Stimulated activated CD4-positive, alpha-beta T cell treated with anti-CD3 and anti-CD28 coated beads, TNF-alpha, amount 100 ng/mL, for 1 hour (primary cell): ENCODE data around the gene AGRN.
"Not testable (repeated sequence)": the region's sequence is repeated elsewhere in the genome, so short reads cannot be mapped to it uniquely, and the experiment has no call there.

Experiments used
- DNase-seq, 3 donors: peaks; one replicate each; pipeline ENCODE4 v3.0.0-alpha.2; 2020; ENCODE audit warnings: low read depth in 3 of 3, low spot score in 1 of 3

AGRN gene

DNA sequence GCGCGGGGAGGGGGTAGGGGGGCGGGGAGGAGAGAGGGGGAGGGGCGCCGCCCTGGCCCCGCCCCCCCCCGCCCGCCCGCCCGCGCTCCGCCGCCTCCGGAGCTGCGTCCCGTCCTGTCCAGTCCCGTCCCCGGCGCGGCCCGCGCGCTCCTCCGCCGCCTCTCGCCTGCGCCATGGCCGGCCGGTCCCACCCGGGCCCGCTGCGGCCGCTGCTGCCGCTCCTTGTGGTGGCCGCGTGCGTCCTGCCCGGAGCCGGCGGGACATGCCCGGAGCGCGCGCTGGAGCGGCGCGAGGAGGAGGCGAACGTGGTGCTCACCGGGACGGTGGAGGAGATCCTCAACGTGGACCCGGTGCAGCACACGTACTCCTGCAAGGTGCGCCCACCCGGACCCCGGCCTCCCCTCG is at the start of gene AGRN:
Gene AGRN (plus strand): TSS at position 121 of the 405 bp plus-strand sequence. CDS start 53 bp downstream, at position 174.
- no peak for DNase-seq

DNA sequence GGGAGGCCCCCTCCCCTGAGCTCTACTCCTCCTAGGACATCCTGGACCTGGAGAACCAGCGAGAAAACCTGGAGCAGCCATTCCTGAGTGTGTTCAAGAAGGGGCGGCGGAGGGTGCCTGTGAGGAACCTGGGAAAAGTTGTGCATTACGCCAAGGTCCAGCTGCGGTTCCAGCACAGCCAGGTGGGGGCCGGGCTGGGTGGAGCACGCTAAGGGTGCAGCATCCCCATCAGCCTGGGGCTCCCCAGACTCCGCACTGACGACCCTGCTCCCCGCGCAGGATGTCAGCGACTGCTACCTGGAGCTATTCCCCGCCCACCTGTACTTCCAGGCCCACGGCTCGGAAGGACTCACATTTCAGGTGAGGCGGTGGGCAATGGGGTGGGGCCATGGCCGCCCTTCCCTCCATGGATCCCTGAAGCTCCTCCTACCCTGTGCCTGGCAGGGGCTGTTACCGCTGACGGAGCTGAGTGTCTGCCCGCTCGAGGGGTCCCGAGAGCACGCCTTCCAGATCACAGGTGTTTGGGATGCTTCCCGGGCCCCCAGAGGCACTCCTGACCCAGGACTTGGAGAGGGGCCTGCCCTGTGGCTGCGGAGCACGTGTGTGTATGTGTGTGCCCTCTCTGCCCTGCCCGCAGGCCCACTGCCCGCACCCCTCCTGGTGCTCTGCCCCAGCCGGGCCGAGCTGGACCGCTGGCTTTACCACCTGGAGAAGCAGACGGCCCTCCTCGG is 49.5 kb upstream of the AGRN start:
- no peak for DNase-seq

DNA sequence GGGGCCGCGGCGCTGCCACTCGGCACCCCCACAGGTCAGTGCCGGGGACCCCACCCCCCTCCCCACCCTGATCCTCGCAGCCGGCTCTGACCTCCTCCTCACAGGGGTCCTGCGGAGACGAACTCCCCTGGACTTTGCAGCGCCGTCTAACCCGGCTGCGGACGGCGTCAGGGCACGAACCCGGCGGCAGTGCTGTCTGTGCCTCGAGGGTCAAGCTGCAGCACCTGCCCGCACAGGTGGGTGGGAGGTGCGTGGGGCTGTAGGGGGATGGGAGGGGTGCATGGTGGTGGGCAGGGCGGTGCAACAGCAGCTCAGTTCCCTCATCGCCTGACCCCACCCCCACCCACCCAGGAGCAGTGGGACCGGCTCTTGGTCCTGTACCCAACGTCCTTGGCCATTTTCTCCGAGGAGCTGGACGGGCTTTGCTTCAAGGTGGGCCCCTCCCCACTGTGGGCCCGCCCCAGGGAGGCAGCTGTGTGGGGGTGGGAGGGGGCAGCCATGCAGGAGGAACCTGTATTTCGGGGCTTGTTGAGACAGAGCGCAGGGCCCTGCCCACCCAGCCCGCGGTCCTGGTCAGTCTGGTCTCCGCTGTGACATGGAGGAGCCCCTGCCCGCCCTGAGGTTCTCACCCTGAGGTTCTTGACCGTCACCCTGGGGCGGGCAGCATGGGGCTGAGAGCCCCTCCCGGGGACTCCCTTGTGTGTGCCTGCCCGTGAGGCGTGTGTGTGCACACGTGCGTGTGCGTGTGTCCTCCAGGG is 48.8 kb upstream of the AGRN start:
- no peak for DNase-seq

DNA sequence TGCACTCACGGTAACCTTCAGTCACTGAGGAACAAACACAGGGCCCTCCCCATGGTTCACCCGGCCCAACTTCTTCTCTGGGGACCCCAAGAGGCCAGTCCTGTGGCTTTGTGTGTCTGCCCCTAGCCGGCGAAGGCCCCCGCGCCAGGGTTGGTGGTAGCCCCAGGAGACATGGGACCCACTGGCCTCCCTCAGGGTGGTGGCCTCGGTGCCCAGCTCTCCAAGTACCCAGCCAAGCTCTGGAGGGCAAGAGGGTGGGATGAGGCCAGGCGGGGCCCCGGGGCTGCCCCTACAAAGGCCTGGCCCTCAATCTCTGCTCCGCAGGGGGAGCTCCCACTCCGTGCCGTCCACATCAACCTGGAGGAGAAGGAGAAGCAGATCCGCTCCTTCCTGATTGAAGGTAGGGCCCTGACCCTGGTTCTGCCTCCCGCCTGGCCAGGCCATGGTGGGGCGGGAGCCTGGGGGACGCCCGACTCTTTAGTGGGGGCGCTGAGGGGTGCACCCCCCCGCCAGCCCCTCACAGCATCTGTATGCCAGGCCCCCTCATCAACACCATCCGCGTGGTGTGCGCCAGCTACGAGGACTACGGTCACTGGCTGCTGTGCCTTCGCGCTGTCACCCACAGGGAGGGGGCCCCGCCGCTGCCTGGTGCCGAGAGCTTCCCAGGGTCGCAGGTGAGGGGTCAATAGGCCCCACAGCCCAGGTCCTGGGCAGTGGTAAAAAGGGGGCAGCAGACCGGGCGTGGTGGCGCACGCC is 48.0 kb upstream of the AGRN start:
- DNase-seq, result no peak

DNA sequence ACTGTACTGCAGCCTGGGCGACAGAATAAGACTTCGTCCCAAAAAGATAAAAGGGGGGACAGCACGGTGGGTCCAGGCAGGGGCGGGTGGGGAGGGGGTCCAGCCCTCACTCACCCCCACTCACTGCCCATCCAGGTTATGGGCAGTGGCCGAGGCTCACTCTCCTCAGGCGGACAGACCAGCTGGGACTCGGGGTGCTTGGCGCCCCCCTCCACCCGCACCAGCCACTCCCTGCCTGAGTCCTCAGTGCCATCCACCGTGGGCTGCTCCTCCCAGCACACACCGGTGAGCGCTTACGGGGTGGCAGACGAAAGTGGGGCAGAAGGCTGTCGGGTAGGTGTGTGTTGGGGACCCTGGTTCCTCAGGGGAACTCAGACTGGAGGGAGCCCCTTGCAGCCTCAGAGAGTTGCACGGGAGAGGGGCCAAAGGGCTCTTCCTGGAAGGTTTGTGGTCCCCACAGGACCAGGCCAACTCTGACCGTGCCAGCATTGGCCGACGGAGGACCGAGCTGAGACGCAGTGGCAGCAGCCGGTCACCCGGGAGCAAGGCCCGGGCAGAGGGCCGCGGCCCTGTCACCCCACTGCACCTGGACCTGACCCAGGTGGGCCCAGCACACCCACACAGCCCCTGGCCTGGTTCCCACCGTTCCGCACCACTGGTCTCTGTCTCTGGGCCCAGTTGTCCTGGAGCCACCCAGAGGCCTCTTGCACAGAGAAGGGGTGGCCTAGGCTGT is 47.0 kb upstream of the AGRN start:
- no peak for DNase-seq

DNA sequence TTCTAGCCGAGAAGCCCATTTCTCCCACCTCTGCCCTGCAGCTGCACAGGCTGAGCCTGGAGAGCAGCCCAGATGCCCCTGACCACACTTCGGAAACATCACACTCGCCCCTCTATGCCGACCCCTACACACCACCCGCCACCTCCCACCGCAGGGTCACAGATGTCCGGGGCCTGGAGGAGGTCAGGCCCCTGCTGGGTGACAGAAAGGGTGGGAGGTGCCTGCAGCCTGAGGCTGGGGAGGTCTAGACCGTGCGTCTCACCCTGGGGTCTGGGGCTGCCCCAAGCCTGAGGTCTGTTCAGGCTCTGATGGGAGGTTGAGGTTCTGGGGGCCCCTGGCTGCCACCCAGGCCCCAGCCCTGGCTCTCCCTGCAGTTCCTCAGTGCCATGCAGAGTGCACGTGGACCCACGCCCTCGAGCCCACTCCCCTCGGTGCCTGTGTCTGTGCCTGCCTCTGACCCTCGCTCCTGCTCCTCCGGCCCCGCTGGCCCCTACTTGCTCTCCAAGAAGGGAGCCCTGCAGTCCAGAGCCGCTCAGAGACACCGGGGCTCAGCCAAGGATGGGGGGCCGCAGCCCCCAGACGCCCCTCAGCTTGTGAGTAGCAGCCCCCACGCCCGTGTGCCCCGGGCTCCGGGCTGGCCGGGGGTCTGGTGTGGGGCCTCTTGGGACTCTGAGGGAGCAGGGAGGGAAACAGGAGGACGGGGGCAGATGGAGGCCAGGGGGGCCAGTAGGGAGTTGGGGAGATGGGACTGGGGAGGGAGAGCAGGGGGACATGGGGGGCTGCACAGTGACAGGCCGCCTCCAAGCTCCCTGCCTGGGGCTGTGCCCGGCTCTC is 46.2 kb upstream of the AGRN start:
- no peak for DNase-seq

DNA sequence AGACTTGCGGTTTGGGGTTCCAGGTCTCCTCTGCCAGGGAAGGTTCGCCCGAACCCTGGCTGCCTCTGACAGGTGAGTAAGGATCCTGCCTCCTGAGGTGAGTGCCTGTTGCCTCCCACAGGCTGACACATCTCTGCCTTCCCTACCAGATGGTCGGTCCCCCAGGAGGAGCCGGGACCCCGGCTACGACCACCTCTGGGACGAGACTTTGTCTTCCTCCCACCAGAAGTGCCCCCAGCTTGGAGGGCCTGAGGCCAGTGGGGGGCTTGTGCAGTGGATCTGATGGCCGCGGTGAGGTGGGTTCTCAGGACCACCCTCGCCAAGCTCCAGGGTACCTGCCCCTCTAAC is 45.7 kb upstream of the AGRN start:
- no peak for DNase-seq

DNA sequence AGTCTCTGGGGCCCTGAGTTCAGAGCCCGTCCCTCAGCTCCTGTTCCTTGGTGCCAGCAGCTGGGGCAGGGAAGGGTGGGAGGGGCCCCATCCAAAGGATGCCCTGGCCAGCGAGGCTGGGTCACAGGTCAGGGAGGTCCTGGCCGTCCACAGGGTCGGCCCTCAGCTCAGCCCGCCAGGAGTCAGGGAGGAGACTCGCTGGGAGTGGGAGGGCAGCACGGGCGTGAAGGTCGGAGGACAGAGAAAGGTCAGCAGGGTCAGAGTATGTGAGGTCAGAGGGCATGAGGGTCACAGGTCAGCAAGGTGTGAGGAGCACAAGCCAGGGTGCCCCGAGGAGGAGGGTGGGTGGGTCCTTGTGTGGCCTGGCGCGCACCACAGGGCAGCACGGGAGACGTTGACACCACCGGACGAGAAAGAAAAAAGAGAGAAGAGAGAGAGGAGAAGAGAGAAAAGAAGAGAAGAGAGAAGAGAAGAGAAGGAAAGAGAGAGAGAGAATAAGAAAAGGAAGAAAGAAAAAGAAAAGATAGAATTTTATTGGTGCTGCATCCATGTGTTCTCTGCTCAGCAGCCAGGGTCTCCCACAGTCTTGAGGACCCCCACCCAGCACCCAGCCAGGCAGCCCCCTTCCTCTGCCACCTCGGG is 45.1 kb upstream of the AGRN start:
- no peak for DNase-seq

DNA sequence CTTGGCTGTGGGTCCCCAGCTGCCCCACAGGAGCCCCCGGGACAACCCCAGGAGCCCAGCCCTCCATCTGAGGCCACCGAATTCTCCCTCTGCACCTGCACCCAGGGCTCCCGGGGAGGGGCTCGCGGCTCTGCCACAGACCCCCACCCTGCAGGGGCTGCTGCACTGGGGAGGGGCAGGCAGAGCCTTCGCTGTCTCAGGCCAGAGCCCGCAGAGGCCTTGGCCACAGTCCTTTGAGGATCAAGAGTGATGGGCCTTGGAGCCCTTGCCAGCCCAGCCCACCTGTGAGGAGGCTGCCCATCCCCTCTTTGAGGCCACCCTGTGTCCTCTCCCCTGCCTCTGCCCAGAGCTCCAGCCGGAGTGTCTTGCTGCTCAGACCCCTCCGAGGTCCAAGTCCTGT is 44.6 kb upstream of the AGRN start:
- DNase-seq, result no peak

DNA sequence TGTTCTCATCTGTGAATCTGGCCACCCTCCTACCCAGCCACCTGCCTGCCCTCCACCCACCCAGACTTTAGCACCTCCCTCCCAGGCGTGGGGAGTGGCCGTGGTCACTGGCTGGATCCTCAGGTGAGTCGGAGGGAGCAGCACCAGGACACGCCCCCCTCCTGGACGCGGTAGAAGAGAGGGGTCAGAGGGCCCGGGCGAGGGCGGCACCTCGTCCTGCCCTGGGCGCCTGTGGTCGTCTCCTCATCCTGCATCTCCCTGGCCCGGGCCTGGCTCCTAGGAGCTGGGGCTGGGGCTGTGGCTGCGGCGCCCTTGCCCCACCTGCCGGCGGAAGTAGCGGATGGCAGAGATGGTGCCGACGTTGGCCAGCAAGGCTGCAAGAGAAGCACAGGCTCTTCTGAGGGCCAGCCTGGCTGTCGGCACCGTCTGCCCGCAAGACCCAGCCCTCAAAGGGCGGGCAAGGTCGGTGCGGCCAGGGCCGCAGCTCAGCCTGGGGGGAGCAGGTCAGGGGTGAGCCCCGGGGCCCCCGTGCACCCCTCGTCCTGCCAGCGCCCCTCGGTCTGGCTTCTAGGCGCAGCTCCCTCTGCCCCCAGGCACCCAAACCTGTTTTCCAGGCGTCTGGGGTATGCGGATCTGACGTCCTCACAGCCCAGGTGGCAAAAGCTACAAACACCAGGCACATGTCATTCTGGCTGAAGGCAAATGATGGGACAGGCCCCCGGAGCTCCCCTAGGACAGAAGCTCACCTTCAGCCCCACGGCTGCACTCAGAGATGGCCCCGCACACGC is 43.8 kb upstream of the AGRN start:
- peak in 2 of 3 donors; percentile 50 to 57 for DNase-seq

DNA sequence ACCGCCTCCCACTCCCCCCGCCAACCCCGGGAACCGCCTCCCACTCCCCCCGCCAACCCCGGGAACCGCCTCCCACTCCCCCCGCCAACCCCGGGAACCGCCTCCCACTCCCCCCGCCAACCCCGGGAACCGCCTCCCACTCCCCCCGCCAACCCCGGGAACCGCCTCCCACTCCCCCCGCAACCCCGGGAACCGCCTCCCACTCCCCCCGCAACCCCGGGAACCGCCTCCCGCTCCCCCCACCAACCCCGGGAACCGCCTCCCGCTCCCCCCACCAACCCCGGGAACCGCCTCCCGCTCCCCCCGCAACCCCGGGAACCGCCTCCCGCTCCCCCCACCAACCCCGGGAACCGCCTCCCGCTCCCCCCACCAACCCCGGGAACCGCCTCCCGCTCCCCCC is 43.1 kb upstream of the AGRN start:
- DNase-seq, result not testable (repeated sequence)

DNA sequence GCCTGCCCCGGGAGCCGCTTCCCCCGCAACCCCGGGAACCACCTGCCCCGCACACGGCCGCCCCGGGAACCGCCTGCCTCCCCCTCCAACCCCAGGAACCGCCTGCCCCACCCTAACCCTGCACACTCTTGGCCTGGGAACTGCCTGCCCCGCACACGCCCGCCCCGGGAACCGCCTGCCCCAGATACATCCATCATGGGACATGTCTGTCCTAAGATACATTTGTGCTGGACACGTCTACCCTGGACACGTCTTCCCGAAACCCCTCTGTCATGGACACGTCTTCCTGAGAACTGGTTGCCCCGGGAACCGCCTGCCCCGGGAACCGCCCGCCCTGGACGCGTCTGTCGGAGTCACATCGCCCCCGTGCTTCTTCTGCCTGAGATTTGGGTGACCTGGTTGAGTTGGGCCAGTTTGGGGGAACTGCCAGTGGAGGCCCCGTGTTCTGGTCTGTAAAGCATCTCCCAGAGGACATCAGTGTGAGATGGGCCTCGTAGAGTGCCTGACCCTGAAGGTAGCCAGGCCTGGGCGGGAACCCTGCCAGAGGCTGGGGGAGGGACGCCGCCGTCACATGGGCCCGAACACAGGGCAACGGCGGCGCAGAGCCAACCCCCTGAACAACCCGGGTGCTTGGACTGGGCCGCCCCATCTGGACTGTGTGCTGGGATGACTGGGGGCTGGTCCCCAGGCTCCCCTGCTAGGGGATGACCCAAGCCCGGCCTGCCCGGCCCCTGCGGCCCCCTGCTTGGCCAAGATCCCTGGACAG is 41.7 kb upstream of the AGRN start:
- DNase-seq, result no peak

DNA sequence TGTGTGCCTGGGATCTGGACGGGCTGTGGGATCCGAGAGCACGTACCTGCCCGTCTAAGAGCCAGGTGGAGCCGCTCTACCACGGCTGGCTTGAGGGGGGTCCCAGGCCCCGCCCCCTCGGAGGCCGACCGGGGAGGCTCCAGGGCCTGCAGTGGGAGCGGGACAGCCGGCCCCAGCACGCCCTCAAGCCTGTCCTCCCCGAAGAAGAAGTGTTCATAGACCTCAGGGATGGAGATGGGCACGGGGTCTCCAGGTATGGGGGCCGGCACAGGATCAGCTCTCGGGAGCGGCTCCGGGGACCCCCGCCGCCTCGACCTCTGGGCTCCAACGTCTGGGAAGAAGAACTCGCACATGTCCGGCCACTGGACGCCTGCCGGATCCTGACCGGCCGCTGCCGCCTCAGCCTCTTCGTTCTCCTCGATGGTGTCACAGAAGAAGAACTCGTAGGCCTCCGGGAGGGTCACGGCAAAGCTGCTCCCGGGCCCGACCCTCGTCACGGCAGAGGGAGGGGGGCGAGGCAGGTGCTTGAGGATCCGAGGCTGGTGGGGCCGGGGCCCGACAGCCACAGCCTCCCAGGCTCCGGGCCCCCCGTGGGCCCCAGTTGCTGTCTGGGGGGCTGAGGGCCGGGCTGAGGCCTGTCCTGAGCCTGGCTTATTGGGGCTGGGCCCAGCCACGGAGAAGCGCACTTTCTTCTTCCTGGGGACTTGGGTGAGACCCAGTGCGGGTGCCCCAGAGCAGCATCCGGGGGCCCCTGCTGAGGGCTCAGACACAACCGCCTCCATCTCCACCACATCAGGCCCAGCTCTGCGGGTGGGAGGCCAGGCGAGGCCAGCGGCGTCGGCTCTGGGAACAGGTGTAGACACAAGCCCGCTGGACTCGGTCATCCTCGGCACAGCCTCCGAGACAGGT is 40.8 kb upstream of the AGRN start:
- DNase-seq, result no peak

DNA sequence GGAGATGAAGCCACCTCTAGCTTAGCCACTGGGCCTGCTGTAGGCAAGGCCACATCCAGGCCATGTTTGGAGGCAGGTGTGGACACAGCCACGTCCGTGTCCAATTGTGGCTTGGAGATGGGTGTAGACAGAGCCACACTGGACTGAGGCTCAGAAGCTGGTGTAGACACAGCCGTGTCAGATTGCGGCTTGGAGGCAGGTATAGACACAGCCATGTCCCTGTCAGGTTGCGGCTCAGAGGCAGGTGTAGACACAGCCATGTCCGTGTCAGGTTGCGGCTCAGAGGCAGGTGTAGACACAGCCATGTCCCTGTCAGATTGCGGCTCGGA is 40.2 kb upstream of the AGRN start:
- no peak for DNase-seq

DNA sequence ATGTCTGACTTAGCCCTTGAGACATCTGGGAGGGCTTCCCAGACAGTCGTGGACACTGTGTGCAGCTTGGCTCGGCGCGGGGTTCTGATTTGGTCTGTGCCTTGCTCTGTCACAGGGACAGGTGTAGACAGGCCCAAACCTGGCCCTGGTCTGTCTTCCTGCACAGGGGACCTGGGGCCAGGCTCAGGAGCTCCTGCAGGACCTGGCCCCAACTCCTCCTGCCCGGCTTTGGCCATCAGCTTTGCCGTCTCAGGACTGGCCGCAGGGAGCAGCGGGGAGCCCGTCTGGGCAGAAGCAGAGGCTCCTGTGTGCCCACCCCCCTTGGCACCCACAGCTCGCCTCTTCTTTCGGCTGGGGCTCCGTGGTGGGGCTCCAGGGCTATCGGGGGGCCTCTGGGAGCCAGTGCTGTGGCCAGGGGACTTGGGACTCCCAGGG is 39.8 kb upstream of the AGRN start:
- no peak for DNase-seq

DNA sequence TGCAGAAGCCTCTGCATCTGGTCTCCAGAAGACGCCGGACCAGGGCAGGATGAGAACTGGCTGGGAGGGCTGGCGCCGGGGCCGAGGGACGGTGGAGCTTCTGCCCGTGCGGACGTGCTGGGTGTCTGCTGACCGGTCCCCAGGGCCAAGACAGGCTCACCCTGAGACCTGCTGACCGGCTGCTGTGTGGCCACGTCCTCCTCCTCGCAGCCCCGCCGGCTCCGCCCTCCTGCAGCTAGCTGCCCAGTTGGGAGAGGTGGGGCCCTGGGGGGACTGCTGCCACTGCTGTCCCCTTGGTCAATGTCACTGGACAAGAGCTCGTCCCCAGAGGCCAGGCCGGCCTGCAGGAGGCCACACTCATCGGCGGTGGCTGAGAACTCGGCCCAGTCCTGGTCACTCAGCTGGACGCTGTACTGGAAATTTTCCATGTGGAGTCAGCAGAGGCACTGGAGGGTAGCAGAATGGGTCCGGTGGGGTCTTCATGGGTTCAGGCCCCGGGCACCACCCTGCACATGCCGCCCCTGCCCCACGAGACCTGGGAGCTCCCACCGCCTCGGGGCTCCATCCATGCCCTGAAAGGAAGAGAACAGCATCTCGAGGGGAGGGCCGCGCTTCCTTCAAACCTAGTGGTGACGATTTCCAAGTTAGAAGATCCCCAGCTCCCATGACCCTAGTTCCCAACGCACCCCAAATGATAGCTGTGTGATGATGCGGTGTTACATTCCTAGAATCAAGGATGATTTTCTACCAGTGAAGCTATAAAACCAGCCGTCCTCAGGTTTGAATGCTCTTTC is 39.1 kb upstream of the AGRN start:
- no peak for DNase-seq

DNA sequence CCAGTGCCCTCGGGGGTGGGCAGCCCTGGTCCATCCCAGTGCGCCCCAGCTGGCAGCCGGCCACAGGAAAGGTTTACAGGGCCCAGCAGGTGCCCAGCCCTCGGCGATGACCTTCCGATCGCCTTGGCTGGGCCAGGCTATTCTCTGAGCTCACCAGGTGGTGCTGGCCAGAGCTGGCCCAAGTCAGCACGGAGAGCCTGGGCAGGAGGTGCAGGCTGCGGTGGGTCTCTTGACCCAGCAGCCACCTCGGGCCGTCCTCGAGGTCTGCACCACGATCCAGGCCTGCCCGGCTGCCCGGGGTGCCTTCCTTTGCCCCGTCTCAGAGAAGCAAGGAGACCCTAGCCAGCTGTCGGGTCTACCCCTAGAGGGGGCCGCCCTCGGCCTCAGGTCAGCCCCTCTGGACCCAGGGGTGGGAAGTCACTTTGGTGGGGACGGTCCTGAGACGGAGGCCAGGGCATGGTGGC is 38.4 kb upstream of the AGRN start:
- no peak for DNase-seq
